GM12875 (cell line): ENCODE results near the gene DNAJC11.

ENCODE experiments used
- H3K4me3 ChIP-seq: one replicate; pipeline ENCODE4 v1.5.1; 2011; ENCODE audit warnings: low read depth, low read length, control low read depth
- TF ChIP-seq, protein P1 (sequence below): IDR thresholded peaks from 2 replicates; pipeline ENCODE4 v1.5.1; 2011; ENCODE audit warnings: low read depth, mild to moderate bottlenecking, control low read depth, inconsistent platforms, low read length, moderate library complexity, borderline replicate concordance; ENCODE audit not compliant: insufficient read depth

Gene DNAJC11

GRCh38 chr1:6685381-6685780 is 16.2 kb downstream of the DNAJC11 start:
- TF ChIP-seq, protein P1, sequence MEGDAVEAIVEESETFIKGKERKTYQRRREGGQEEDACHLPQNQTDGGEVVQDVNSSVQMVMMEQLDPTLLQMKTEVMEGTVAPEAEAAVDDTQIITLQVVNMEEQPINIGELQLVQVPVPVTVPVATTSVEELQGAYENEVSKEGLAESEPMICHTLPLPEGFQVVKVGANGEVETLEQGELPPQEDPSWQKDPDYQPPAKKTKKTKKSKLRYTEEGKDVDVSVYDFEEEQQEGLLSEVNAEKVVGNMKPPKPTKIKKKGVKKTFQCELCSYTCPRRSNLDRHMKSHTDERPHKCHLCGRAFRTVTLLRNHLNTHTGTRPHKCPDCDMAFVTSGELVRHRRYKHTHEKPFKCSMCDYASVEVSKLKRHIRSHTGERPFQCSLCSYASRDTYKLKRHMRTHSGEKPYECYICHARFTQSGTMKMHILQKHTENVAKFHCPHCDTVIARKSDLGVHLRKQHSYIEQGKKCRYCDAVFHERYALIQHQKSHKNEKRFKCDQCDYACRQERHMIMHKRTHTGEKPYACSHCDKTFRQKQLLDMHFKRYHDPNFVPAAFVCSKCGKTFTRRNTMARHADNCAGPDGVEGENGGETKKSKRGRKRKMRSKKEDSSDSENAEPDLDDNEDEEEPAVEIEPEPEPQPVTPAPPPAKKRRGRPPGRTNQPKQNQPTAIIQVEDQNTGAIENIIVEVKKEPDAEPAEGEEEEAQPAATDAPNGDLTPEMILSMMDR, result no peak
- H3K4me3 ChIP-seq, result no peak overlapping the region

GRCh38 chr1:6683434-6683833 is 18.2 kb downstream of the DNAJC11 start:
- TF ChIP-seq, protein P1, result no peak
- H3K4me3 ChIP-seq, result no peak overlapping the region

- no peak overlapping the region for H3K4me3 ChIP-seq
- TF ChIP-seq, protein P1, result no peak
These were observed 25.7 kb downstream of the DNAJC11 start for GRCh38 chr1:6675941-6676340.

GRCh38 chr1:6674771-6675170 is 26.8 kb downstream of the DNAJC11 start:
- TF ChIP-seq, protein P1, result no peak
- H3K4me3 ChIP-seq, result no peak overlapping the region

- TF ChIP-seq, protein P1, result no peak
These were observed 27.7 kb downstream of the DNAJC11 start for GRCh38 chr1:6673816-6674398.

DNA sequence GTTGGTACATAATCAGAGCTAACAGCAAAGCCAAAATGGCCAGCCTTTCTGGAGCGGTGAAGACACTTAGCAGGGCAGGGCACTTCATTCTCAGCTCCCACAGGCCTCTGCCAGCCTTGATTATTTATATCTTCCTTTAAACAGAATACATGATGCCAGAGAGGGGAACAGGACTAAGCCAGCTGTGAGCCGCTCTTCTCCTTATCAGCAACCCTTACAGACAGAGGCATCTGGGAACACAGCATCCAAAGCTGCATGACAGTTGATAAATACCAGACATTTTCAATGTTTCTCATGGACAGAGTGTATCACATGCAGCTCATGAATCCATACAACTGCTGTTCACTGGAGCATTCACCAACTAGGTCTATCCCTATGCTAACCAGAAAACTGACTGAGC is 29.1 kb downstream of the DNAJC11 start:
- TF ChIP-seq, protein P1, result no peak
- no peak overlapping the region for H3K4me3 ChIP-seq

More at GRCh38 chr1:6673816-6674398, 27.7 kb downstream of the DNAJC11 start:
- H3K4me3 ChIP-seq, result no peak overlapping the region

GRCh38 chr1:6668503-6668902 is 33.1 kb downstream of the DNAJC11 start:
- TF ChIP-seq, protein P1, result no peak

More at GRCh38 chr1:6668503-6668902, 33.1 kb downstream of the DNAJC11 start:
- H3K4me3 ChIP-seq, result no peak overlapping the region
